NCI-H128 (cell line): ENCODE measurements around the gene SKAP1.

Source experiments
- DNase-seq: peaks from one replicate; lab custom pipeline; 2025; ENCODE audit not compliant: unreplicated experiment; lab: John Stamatoyannopoulos, UW

SKAP1 gene

DNA sequence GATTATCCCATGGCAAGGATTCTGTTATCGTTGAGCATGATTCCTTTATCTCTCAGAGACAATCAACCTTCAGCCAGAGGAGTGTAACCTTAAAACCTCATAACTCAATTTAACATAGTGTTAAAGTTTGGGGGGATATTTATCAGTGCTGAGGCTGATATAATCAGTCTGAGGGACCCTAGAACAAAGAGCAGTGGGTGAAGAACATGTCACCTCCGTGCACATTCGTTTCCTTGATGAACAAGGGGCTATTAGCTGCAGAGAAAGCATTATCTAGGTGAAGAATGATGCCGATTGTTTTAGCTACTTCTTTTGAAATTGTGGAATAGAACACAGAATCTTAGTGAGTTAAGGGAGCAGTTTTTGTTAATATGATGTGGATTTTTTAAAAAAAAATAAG is 99.1 kb downstream of the SKAP1 start:
- no peak for DNase-seq

- DNase-seq = no peak
Observed at GRCh38 chr17:48330421-48330820, 99.6 kb downstream of the SKAP1 start.

DNA sequence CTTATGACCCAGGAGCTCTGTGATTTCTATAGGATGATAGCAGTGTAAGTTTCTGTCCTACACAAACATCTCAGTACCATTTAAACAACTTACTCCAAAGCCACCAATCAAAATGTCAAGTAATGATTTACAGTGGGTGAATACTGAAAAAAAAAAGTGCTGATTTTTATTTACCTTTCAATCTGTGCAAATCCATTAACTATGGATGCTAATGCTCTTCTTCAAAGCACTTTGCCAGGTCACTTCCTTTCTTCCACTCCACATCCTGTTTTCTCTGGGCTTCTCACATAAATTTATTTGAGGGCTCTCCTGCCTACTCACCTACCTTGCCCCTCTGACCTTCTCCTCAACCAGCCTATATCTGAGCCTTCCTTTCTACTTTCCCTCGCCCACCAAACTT is 101.6 kb downstream of the SKAP1 start:
- DNase-seq = no peak

DNA sequence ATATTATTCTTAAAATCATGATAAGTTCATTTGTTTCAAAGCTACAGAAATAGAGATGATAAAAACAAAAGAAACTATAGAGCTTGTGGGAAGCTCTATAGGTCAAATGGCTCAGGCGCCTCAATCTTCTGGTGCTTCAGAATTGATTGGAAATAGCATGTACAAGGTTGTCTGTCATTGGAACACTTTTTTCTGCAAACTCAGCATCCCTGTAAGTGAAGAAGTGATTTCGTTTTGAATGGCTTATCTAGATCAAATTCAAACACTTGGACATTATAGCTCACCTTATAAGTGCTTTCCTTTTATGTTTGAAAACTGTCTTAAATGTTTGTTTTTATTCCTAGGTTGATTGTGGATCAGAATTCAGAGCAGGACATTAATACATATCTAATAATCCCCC is 103.7 kb downstream of the SKAP1 start:
- no peak for DNase-seq

- no peak for DNase-seq
Observed at GRCh38 chr17:48322060-48322459, 108.0 kb downstream of the SKAP1 start.

DNA sequence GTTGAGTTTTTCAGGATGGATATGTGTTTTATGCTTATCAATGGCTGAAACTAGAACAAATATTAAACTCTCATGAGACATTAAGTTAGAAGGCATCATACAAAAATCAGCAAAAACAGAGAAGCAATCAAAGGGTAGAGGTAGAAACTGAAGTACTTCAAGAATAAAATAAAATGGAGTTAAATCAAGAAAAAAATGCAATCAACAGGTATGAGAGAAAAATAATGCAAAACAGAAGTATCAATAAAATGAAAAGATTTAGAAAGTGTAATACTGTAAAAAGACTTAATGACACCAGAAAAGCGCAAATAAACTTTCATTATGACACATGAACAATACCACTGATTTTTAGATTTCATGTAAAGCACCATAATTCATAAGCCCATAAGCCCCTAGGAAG is 112.3 kb downstream of the SKAP1 start:
- no peak for DNase-seq

DNA sequence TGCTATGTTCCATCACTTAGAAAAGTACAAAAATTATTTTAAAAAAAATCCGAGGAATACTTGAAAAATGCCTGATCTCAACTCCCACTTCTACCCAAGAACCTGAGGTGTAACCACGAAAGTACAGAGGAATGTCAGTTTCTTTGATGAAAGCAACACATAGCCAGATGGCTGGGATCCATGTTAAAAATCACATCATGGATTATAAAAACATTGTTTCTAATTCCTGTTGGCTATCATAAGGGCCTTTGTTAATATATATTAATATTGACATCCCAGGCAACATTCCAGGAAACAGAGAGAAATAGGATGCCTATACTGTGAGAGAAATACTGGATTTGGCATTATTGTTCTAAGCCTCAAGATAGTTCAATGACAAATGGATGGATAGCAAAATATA is 115.3 kb downstream of the SKAP1 start:
- no peak for DNase-seq

DNA sequence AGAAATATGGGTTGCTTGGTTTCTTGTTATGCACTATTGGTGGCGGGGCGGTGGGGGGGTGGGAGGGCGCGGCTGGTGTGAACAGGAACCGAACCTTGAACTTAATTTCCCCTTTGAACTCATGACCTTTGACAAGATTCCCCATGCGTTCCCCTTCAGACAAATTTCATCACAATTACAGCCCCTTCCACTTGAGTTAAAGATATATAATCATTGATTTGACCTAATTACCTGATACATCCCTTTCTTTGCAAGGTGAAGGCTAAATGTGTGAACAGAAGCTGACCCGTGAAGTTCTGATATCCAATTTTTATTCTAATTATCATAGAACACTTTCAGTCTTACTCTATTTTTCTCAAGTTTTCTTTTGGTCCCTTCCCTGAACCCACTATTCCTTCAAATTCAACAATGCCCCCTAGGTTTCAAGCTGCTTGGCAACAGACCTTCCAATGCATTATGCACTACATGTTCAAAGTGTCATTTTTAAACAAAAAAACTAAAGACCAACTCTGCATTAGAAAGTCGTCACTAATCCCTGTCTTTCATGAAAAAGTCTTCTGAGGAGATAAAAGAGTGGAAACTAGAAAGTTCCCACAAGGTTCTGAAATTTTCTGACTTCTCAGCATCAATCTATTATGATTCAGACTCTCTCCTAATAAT is 116.8 kb downstream of the SKAP1 start:
- DNase-seq = no peak

GRCh38 chr17:48311324-48311723 is 118.7 kb downstream of the SKAP1 start:
- no peak for DNase-seq

GRCh38 chr17:48310748-48311213 is 119.2 kb downstream of the SKAP1 start:
- peak; percentile 34 for DNase-seq

GRCh38 chr17:48308581-48308980 is 121.4 kb downstream of the SKAP1 start:
- DNase-seq = no peak

DNA sequence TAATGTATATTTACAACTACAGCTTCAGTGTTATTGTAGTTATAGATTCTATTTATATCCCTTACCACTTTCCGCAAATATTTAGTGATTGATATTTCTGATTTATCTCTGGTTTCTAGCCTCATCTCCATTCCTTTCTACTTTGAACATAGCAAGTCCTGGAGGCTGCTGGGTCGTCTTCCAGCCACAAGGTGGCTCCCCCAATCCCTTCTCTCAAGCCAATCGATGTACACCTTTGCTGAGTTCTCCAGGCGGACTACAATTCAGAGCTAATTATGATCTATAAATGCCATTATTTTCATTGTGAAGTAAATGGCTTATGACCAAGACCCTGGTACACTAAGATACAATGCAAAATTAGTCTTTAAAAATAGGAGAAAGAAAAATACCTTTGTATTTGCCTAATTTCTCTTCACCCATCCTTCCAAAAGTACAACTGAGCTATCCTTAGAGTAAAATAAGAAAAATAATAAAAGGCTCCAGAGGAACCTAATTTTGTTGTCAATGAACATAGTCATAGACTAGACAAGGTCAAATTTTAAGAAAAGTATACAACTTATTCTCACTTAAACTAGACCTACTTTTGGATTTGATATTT is 122.1 kb downstream of the SKAP1 start:
- no peak for DNase-seq

DNA sequence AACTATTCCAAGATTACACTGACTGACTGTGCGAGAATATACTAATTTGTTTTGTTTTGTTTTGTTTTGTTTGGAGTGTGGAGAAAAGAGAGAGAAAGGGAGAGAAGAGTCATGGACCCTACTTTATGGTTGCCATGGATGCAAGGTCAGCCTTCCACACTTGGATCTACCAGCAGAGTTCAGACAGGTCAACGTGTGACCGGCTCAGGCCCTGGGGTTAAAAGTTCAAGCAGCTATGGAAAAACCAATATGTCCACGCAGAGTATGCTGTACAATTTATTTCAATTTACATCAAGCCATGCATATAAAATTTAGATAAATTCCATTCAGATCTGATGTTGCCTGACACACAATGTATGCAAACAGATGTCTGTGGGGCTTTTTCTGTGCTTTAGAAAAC is 122.8 kb downstream of the SKAP1 start:
- no peak for DNase-seq

DNA sequence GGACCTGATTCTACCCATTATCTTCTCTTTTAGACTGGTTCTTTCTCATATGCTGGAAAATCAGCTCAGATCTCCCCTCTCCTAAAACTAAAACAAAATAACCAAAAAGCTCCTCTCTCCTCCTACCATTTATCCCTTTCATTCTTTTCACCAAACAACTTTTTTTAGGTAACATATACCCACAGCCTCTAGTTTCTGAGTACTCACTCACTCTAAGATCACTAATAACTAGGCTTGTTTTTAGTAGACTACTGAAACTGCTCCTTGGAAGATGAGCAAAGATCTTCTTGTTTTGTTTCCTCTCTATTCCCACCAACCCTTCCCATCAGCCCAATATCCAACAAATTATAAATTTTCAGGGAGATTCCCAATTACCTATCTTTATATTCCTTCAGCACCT is 129.0 kb downstream of the SKAP1 start:
- DNase-seq = no peak

- DNase-seq = no peak
Observed at GRCh38 chr17:48299760-48300159, 130.3 kb downstream of the SKAP1 start.

GRCh38 chr17:48297825-48298224 is 132.2 kb downstream of the SKAP1 start:
- no peak for DNase-seq

DNA sequence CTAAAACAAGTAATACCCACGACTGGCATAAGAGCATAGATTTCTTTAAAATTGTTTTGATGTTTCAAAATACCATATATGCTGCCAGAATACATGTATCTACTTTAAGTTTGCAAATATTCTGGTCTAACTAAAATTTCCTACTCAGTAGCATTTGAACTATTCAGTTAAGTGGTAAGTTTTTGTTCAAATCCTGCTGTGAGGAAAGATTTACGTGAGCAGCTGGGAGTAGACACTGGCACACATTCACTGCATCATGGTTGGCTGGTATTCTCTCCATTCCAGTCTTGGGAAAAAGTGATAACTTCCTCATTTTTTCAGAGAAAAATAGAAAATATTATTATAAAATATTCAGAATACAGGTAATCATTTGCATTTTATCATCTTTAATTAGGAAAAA is 133.6 kb downstream of the SKAP1 start:
- no peak for DNase-seq

DNA sequence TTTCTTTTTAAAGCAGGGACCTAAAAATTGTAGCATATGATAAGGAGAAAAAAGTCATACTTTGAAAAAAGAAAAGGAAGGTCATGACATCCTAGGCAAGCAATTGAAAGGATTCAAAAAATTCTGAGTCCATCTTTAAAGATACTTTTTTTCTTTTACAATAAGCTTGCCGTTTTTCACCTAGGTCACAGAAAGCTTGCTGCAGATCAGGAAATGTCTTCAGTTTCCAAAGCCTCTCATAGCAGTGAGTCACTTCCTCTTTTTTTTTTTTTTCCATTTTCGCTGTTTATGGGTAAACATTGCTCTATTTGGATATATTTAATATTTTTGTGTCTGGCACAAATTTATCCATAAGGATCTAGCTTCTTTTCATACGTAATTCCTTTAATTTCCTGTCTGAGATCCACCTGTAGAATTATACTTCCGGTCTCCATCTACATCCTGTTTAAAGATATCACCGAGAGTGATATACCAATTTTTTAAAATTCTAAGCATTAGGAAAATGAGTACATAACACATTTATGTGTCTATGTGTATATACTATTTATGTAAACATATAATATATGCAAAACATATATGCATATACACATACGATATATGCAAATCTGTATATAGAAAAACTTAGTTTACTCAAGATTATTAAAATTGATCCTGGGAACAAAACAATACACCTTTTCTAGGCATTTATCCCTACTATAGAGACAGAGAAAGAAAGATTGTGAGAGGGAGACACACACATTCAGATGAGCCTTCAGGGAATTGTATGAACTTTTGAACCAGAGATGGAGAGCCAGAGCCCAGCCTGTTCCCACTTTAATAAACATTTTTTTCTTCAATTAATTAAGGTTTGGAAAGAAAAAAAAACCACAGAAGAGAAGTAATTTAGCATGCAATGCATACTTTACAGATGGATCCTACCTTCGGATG is 134.4 kb downstream of the SKAP1 start:
- DNase-seq = no peak

DNA sequence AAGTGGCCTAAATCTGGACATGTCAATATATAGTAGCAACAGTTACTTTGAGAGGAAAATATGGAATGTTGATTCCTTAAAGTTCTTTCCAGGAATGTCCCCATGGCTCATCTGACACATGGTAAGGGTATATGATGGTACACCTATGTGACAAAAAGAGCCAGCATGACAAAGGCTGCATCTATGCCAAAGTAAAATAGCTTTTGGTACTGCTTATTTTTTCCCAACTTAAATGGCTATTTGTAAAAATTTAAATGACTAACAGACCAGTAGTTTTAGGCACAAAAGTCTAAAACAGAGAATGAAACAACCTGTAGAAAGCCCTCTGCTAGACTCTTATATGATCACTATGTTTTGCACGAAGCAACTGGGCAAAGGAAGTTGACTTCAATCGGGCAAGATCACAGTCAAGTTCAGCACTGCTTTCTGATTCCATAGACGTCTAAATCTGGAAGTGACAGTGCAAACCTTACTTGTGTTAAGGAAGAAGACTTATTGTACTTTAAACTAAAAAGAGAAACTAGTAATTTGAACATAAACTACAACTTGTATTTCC is 135.1 kb downstream of the SKAP1 start:
- DNase-seq = no peak

GRCh38 chr17:48294020-48294805 is 135.8 kb downstream of the SKAP1 start:
- DNase-seq = no peak
